Loucy (cell line): ENCODE data around the gene IL1RN.
"Not testable (repeated sequence)": the region's sequence is repeated elsewhere in the genome, so short reads cannot be mapped to it uniquely, and the experiment has no call there.

Source experiments
- CTCF ChIP-seq: fragments of 200-600 bp; sonication (generic); conservative IDR thresholded peaks from 2 replicates; pipeline ENCODE4 v1.5.1; 2014; ENCODE audit warnings: mild to moderate bottlenecking, antibody characterized with exemption, low read length
- EZH2phosphoT487 ChIP-seq: fragments of 200-600 bp; IDR thresholded peaks from 2 replicates; pipeline ENCODE4 v1.6.1; 2018; ENCODE audit warnings: antibody characterized with exemption, mild to moderate bottlenecking, moderate library complexity, borderline replicate concordance

- not testable (repeated sequence) for TF ChIP-seq CTCF, EZH2phosphoT487
These were observed 30.4 kb upstream of the IL1RN start for GRCh38 chr2:113096842-113097618.
